Pons (tissue), 1 donor: ENCODE measurements around the gene LSM10.
A peak's percentile ranks its signal among the peaks of the same experiment; 100 is the strongest.

Source experiments
- DNase-seq: peaks from one replicate; pipeline ENCODE4 v3.0.0-alpha.2; 2016; ENCODE audit warnings: low spot score

The LSM10 gene

GRCh38 chr1:36383240-36383639, 14.5 kb downstream of the LSM10 start:
- no peak for DNase-seq

- no peak for DNase-seq
Measured at GRCh38 chr1:36382669-36383068, 15.0 kb downstream of the LSM10 start.

GRCh38 chr1:36382231-36382630, 15.5 kb downstream of the LSM10 start:
- DNase-seq, result no peak

GRCh38 chr1:36381405-36381804, 16.3 kb downstream of the LSM10 start:
- DNase-seq, result no peak

GRCh38 chr1:36380782-36381181, 16.9 kb downstream of the LSM10 start:
- no peak for DNase-seq

GRCh38 chr1:36380143-36380619, 17.5 kb downstream of the LSM10 start:
- DNase-seq, result no peak

GRCh38 chr1:36377791-36378492, 19.8 kb downstream of the LSM10 start:
- DNase-seq, result no peak

- no peak for DNase-seq
Measured at GRCh38 chr1:36372617-36373016, 25.1 kb downstream of the LSM10 start.

GRCh38 chr1:36369061-36369861, 28.4 kb downstream of the LSM10 start:
- DNase-seq, result peak; percentile 58

GRCh38 chr1:36367798-36368197, 29.9 kb downstream of the LSM10 start:
- no peak for DNase-seq

- no peak for DNase-seq
Measured at GRCh38 chr1:36367066-36367465, 30.6 kb downstream of the LSM10 start.

- peak; percentile 68 for DNase-seq
Measured at GRCh38 chr1:36366091-36366661, 31.5 kb downstream of the LSM10 start.

- DNase-seq, result peak; percentile 94
Measured at GRCh38 chr1:36365381-36365780, 32.3 kb downstream of the LSM10 start.

GRCh38 chr1:36359911-36360550, 37.7 kb downstream of the LSM10 start:
- DNase-seq, result no peak

- no peak for DNase-seq
Measured at GRCh38 chr1:36359383-36359782, 38.3 kb downstream of the LSM10 start.

- DNase-seq, result no peak
Measured at GRCh38 chr1:36358514-36359084, 39.1 kb downstream of the LSM10 start.

GRCh38 chr1:36355811-36356210, 41.9 kb downstream of the LSM10 start:
- no peak for DNase-seq

- no peak for DNase-seq
Measured at GRCh38 chr1:36354486-36354885, 43.2 kb downstream of the LSM10 start.

GRCh38 chr1:36352910-36353878, 44.5 kb downstream of the LSM10 start:
- no peak for DNase-seq

- DNase-seq, result no peak
Measured at GRCh38 chr1:36352125-36352909, 45.4 kb downstream of the LSM10 start.
